PC-9 (cell line): Measurements from ENCODE around the gene EMP3. TPM values are rescaled to one million over a fixed set of nuclear protein-coding genes. Genes with fewer than 3 reads are reported as not detected.
"Not testable (repeated sequence)": the region's sequence is repeated elsewhere in the genome, so short reads cannot be mapped to it uniquely, and the experiment has no call there.

Experiments
- BruUV-seq: library from RNA; stranded (reverse); fragments of 400-500 nt; replicated peaks from 2 replicates; lab custom pipeline; 2021; lab: Mats Ljungman, UMichigan
- CTCF ChIA-PET: fragments of 300-600 bp; sonication (Branson Sonifier 250); formaldehyde crosslinking; loops from one replicate; lab custom pipeline; 2022; ENCODE audit warnings: antibody characterized with exemption; lab: Charles Lee
- POLR2A ChIA-PET: fragments of 300-600 bp; sonication (Branson Sonifier 250); formaldehyde crosslinking; loops from one replicate; lab custom pipeline; 2022; ENCODE audit warnings: antibody characterized with exemption; ENCODE audit not compliant: unreplicated experiment; lab: Charles Lee
- DNase-seq, 2 experiments: peaks; one replicate each; pipeline versions ENCODE4 v3.0.0 to v3.0.0-alpha.2; 2015 to 2022; ENCODE audit warnings: mixed read lengths in 1 of 2
- H2AFZ ChIP-seq: fragments of 200-600 bp; sonication (generic); 2 replicates; pipeline ENCODE4 v1.8.1; 2017; ENCODE audit warnings: antibody characterized with exemption
- H3F3A ChIP-seq: fragments of 200-600 bp; sonication (generic); 2 replicates; pipeline ENCODE4 v1.8.1; 2017; ENCODE audit warnings: antibody characterized with exemption, mild to moderate bottlenecking, low read depth; ENCODE audit not compliant: insufficient read depth
- H3K27ac ChIP-seq: fragments of 200-600 bp; sonication (generic); 2 replicates; pipeline ENCODE4 v1.6.1; 2016; ENCODE audit warnings: mixed run types
- H3K27me3 ChIP-seq: fragments of 200-600 bp; sonication (generic); 2 replicates; pipeline ENCODE4 v1.6.1; 2016; ENCODE audit warnings: low read depth, mixed run types; ENCODE audit not compliant: insufficient read depth
- H3K36me3 ChIP-seq: fragments of 200-600 bp; sonication (generic); 2 replicates; pipeline ENCODE4 v1.6.1; 2016; ENCODE audit warnings: low read depth, mixed run types
- H3K4me1 ChIP-seq: fragments of 200-600 bp; sonication (generic); replicated peaks from 2 replicates; pipeline ENCODE4 v1.6.1; 2016; ENCODE audit warnings: mixed run types; ENCODE audit not compliant: insufficient read depth
- H3K4me2 ChIP-seq: fragments of 200-600 bp; sonication (generic); 2 replicates; pipeline ENCODE4 v1.6.1; 2017; ENCODE audit warnings: mixed run types
- H3K4me3 ChIP-seq: fragments of 200-600 bp; sonication (generic); 2 replicates; pipeline ENCODE4 v1.6.1; 2016; ENCODE audit warnings: mixed run types
- H3K79me2 ChIP-seq: fragments of 200-600 bp; sonication (generic); 2 replicates; pipeline ENCODE4 v1.6.1; 2017; ENCODE audit warnings: low read depth, mixed run types
- H3K9me2 ChIP-seq: fragments of 200-600 bp; sonication (generic); 2 replicates; pipeline ENCODE4 v1.8.1; 2017; ENCODE audit warnings: mild to moderate bottlenecking; ENCODE audit not compliant: insufficient read depth
- H3K9me3 ChIP-seq: fragments of 200-600 bp; sonication (generic); 2 replicates; pipeline ENCODE4 v1.8.1; 2016; ENCODE audit warnings: low read depth; ENCODE audit not compliant: insufficient read depth
- H4K20me1 ChIP-seq: fragments of 200-600 bp; sonication (generic); 2 replicates; pipeline ENCODE4 v1.8.1; 2017; ENCODE audit not compliant: insufficient read depth
- CTCF ChIP-seq: fragments of 200-600 bp; sonication (generic); conservative IDR thresholded peaks from 2 replicates; pipeline ENCODE4 v1.6.1; 2017; ENCODE audit warnings: mixed run types, antibody characterized with exemption, mild to moderate bottlenecking, moderate library complexity
- EZH2 ChIP-seq: fragments of 200-600 bp; sonication (generic); IDR thresholded peaks from 2 replicates; pipeline ENCODE4 v1.8.0; 2017; ENCODE audit warnings: antibody characterized with exemption, low read depth
- intact Hi-C: fragments of 100-400 bp; cut with micrococcal nuclease; formaldehyde crosslinking; loops from one replicate; pipeline ENCODE4 v1.10.0; 2022; ENCODE audit not compliant: unreplicated experiment
- total RNA-seq: library from RNA; stranded (reverse); gene quantifications from 2 replicates; pipeline ENCODE4 v1.2.3, GENCODE V29; 2021

Gene EMP3
- total RNA-seq, 1 experiment from 2014 or later = 56.3 TPM

GRCh38 chr19:48310227-48310626 is 15.1 kb upstream of the EMP3 start:
- Histone ChIP-seq H3K4me3 (no peak overlapping the region), H3K9me3 (no peaks in the 10 kb centered on the region), H4K20me1 (no peaks in the 10 kb centered on the region), H3K27me3 (peaks cover 3% of the 10 kb centered on the region; the same call in 1 of the 2 replicates), H3K4me1 (no peaks in the 10 kb centered on the region), H3K4me2 (no peak overlapping the region), H3K79me2 (no peaks in the 10 kb centered on the region), H2AFZ (no peak overlapping the region), H3K27ac (no peak overlapping the region), H3K36me3 (no peaks in the 10 kb centered on the region), H3K9me2 (no peaks in the 10 kb centered on the region), H3F3A (peaks cover 3% of the 10 kb centered on the region; the same call in 1 of the 2 replicates)
- intact Hi-C loops = no loop called here
- ChIA-PET CTCF (no interaction called here), POLR2A (no interaction called here)
- DNase-seq = no peak
- BruUV-seq = no TSS peak
- TF ChIP-seq EZH2 = no peak
- no peak for TF ChIP-seq CTCF

- POLR2A ChIA-PET = no interaction called here
- Histone ChIP-seq H4K20me1 (no peaks in the 10 kb centered on the region), H3K4me1 (no peaks in the 10 kb centered on the region), H3K36me3 (no peaks in the 10 kb centered on the region), H3K79me2 (no peaks in the 10 kb centered on the region), H3K27ac (no peak overlapping the region), H3K9me3 (no peaks in the 10 kb centered on the region), H3K27me3 (no peaks in the 10 kb centered on the region; the same call in 1 of the 2 replicates), H3K9me2 (no peaks in the 10 kb centered on the region), H2AFZ (no peak overlapping the region), H3F3A (peaks cover 9% of the 10 kb centered on the region; the same call in 1 of the 2 replicates), H3K4me2 (no peak overlapping the region), H3K4me3 (no peak overlapping the region)
- intact Hi-C loops = no loop called here
- CTCF ChIA-PET = no interaction called here
- no TSS peak for BruUV-seq
- no peak for DNase-seq
- no peak for TF ChIP-seq EZH2
Measured at GRCh38 chr19:48311384-48311783, 14.0 kb upstream of the EMP3 start.

- POLR2A ChIA-PET = no interaction called here
- CTCF ChIA-PET = no interaction called here
Measured at GRCh38 chr19:48315712-48316111, 9.6 kb upstream of the EMP3 start.

GRCh38 chr19:48317708-48317960 is 7.7 kb upstream of the EMP3 start:
- H3K9me2 ChIP-seq, H3K4me3 ChIP-seq, H4K20me1 ChIP-seq, H3K79me2 ChIP-seq, BruUV-seq, H2AFZ ChIP-seq, DNase-seq, intact Hi-C loops, H3K9me3 ChIP-seq, POLR2A ChIA-PET, H3K4me2 ChIP-seq, H3K27me3 ChIP-seq, H3K36me3 ChIP-seq: not testable (repeated sequence)
- H3K27ac ChIP-seq = 0 out of 2 replicates have a peak overlapping the region, but pooled peaks have one; percentile 1
- H3K4me1 ChIP-seq = peaks cover 30% of the 10 kb centered on the region
- CTCF ChIA-PET = interaction anchor here (0.5 kb wide), 1 partner anchor 268 kb away, joined by 3 read pairs; no protein-coding TSS in a partner anchor
- H3F3A ChIP-seq = peaks cover 39% of the 10 kb centered on the region

More at GRCh38 chr19:48315712-48316111, 9.6 kb upstream of the EMP3 start:
- no peak overlapping the region for H3K4me2 ChIP-seq
- TF ChIP-seq CTCF (no peak), EZH2 (no peak)
- DNase-seq = no peak
- no peaks in the 10 kb centered on the region for H4K20me1 ChIP-seq
- no peaks in the 10 kb centered on the region for H3K27me3 ChIP-seq
- no peak overlapping the region for H3K27ac ChIP-seq
- no peak overlapping the region for H2AFZ ChIP-seq
- H3K4me3 ChIP-seq = no peak overlapping the region
- no TSS peak for BruUV-seq
- peaks cover 26% of the 10 kb centered on the region for H3F3A ChIP-seq
- H3K79me2 ChIP-seq = no peaks in the 10 kb centered on the region
- peaks cover 19% of the 10 kb centered on the region for H3K4me1 ChIP-seq
- intact Hi-C loops = no loop called here
- no peaks in the 10 kb centered on the region for H3K9me2 ChIP-seq
- H3K9me3 ChIP-seq = no peaks in the 10 kb centered on the region
- no peaks in the 10 kb centered on the region for H3K36me3 ChIP-seq
